ENCODE measurements around the gene ZNF620.
A peak's percentile ranks its signal among the peaks of the same experiment; 100 is the strongest.

The ZNF620 gene

GRCh38 chr3:40505599-40506462, at the start of gene ZNF620:
ZNF620 (plus strand) TSS chr3:40506039; CDS start chr3:40506353, 314 bp downstream.
- H3K36me3 ChIP-seq (ENCODE audit: control insufficient read depth in 2 of 2, insufficient read depth in 1 of 2, low read length in 2 of 2), result peaks cover 22 to 27% of the 10 kb centered on the region in 2 experiments; a peak in 2 of 3 replicates
- ChIA-PET POLR2A (interaction anchor here (0.6 to 3.2 kb wide), 7 partner anchors 14 to 49 kb away, joined by 3 to 41 read pairs (median 8); partner anchors contain the start of genes RPL14, ZNF619 and ZNF621), CTCF (interaction anchor here (0.6 to 2.3 kb wide), 6 partner anchors 11 to 1058 kb away, joined by 3 to 16 read pairs (median 4); partner anchors contain the start of gene ZNF621)
- no peaks in the 10 kb centered on the region for H3K9me3 ChIP-seq (ENCODE audit: control insufficient read depth, insufficient read depth, low read depth, low read length)
- peak within 1 kb of the TSS; percentile 87 for H3K4me3 ChIP-seq (ENCODE audit: low read depth, low read length)
- peak within 1 kb of the TSS; percentile 77 for H3K27ac ChIP-seq (ENCODE audit: extremely low read depth, low read depth, low read length)
- no peaks in the 10 kb centered on the region for H3K4me1 ChIP-seq (ENCODE audit: control insufficient read depth, insufficient read depth, low read length)
- TF ChIP-seq GLIS2 (tag by site-specific recombination; IDR thresholded peaks at IDR 0.05), result peak; percentile 28; the same call in 1 of the 2 replicates
- 0 out of 2 replicates have a peak, but pooled peaks have one; percentile 30 for TF ChIP-seq ZNF2 (tag by site-specific recombination; IDR thresholded peaks at IDR 0.05)
- TF ChIP-seq SP3 (tag by site-specific recombination; IDR thresholded peaks at IDR 0.05), result no peak
- TF ChIP-seq ZNF37A (tag by site-specific recombination; IDR thresholded peaks at IDR 0.05), result peak; percentile 99
- TF ChIP-seq, protein P1, sequence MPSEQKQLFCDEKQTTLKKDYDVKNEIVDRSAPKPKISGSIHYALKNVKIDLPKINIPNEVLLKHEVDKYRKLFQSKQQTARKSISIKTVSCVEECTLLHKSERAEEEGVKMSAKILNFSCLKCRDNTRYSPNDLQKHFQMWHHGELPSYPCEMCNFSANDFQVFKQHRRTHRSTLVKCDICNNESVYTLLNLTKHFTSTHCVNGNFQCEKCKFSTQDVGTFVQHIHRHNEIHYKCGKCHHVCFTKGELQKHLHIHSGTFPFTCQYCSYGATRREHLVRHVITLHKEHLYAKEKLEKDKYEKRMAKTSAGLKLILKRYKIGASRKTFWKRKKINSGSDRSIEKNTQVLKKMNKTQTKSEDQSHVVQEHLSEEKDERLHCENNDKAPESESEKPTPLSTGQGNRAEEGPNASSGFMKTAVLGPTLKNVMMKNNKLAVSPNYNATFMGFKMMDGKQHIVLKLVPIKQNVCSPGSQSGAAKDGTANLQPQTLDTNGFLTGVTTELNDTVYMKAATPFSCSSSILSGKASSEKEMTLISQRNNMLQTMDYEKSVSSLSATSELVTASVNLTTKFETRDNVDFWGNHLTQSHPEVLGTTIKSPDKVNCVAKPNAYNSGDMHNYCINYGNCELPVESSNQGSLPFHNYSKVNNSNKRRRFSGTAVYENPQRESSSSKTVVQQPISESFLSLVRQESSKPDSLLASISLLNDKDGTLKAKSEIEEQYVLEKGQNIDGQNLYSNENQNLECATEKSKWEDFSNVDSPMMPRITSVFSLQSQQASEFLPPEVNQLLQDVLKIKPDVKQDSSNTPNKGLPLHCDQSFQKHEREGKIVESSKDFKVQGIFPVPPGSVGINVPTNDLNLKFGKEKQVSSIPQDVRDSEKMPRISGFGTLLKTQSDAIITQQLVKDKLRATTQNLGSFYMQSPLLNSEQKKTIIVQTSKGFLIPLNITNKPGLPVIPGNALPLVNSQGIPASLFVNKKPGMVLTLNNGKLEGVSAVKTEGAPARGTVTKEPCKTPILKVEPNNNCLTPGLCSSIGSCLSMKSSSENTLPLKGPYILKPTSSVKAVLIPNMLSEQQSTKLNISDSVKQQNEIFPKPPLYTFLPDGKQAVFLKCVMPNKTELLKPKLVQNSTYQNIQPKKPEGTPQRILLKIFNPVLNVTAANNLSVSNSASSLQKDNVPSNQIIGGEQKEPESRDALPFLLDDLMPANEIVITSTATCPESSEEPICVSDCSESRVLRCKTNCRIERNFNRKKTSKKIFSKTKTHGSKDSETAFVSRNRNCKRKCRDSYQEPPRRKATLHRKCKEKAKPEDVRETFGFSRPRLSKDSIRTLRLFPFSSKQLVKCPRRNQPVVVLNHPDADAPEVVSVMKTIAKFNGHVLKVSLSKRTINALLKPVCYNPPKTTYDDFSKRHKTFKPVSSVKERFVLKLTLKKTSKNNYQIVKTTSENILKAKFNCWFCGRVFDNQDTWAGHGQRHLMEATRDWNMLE (tag by site-specific recombination; conservative IDR thresholded peaks at IDR 0.05; ENCODE audit: low read depth), result peak; percentile 92
- peak; percentile 56 for TF ChIP-seq ZFHX2 (tag by site-specific recombination; conservative IDR thresholded peaks at IDR 0.05)
- peak; percentile 56 for TF ChIP-seq ZNF629 (tag by site-specific recombination; IDR thresholded peaks at IDR 0.05)
- no peak for TF ChIP-seq ZNF114 (tag by site-specific recombination; IDR thresholded peaks at IDR 0.05)
- TF ChIP-seq ZNF184 (tag by site-specific recombination; IDR thresholded peaks at IDR 0.05), result no peak
- no peak for TF ChIP-seq ZNF692 (tag by site-specific recombination; IDR thresholded peaks at IDR 0.05)
- peak; percentile 58 for TF ChIP-seq ZIC2 (tag by site-specific recombination; IDR thresholded peaks at IDR 0.05)
- no peak for TF ChIP-seq ZNF843 (tag by site-specific recombination; IDR thresholded peaks at IDR 0.05)
- peak; percentile 80 for TF ChIP-seq ZBTB11 (tag by site-specific recombination; conservative IDR thresholded peaks at IDR 0.05; ENCODE audit: low read depth)
- TF ChIP-seq EGR2 (tag by site-specific recombination; IDR thresholded peaks at IDR 0.05; ENCODE audit: low read depth), result peak; percentile 33; the same call in 1 of the 2 replicates
- TF ChIP-seq ZNF335 (tag by site-specific recombination; conservative IDR thresholded peaks at IDR 0.05), result peak; percentile 62
- peak; percentile 61 for TF ChIP-seq PRDM10 (tag by site-specific recombination; IDR thresholded peaks at IDR 0.05)
- TF ChIP-seq ZNF658 (tag by site-specific recombination; IDR thresholded peaks at IDR 0.05), result no peak
- no peak for TF ChIP-seq ZNF311 (tag by site-specific recombination; IDR thresholded peaks at IDR 0.05; ENCODE audit: borderline replicate concordance)
- TF ChIP-seq, protein P2, sequence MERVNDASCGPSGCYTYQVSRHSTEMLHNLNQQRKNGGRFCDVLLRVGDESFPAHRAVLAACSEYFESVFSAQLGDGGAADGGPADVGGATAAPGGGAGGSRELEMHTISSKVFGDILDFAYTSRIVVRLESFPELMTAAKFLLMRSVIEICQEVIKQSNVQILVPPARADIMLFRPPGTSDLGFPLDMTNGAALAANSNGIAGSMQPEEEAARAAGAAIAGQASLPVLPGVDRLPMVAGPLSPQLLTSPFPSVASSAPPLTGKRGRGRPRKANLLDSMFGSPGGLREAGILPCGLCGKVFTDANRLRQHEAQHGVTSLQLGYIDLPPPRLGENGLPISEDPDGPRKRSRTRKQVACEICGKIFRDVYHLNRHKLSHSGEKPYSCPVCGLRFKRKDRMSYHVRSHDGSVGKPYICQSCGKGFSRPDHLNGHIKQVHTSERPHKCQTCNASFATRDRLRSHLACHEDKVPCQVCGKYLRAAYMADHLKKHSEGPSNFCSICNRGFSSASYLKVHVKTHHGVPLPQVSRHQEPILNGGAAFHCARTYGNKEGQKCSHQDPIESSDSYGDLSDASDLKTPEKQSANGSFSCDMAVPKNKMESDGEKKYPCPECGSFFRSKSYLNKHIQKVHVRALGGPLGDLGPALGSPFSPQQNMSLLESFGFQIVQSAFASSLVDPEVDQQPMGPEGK (tag by site-specific recombination; IDR thresholded peaks at IDR 0.05), result peak; percentile 40; the same call in 1 of the 2 replicates
- TF ChIP-seq ZNF423 (tag by site-specific recombination; IDR thresholded peaks at IDR 0.05), result peak; percentile 57; the same call in 1 of the 2 replicates

All from HEK293 (cell line).